Naive thymus-derived CD4-positive, alpha-beta T cell (primary cell): ENCODE data around the gene COP1. TPM values are rescaled to one million over a fixed set of nuclear protein-coding genes. Genes with fewer than 3 reads are reported as not detected.

Experiments
- ATAC-seq: fragments of 150-1000 bp; cut with Tn5 transposase; 2 replicates; pipeline ENCODE4 v1.10.0; 2021; ENCODE audit warnings: mild to moderate bottlenecking, moderate library complexity
- CTCF ChIA-PET: fragments of 350-600 bp; sonication (Branson Sonifier 250); formaldehyde crosslinking; loops from one replicate; lab custom pipeline; 2021; ENCODE audit warnings: antibody characterized with exemption; lab: Charles Lee
- POLR2A ChIA-PET: fragments of 350-600 bp; sonication (Branson Sonifier 250); formaldehyde crosslinking; loops from one replicate; lab custom pipeline; 2021; ENCODE audit warnings: antibody characterized with exemption, inconsistent platforms; lab: Charles Lee
- DNase-seq, 9 donors: peaks; one replicate each; pipeline versions ENCODE4 v3.0.0 to v3.0.0-alpha.2; 2020 to 2022; ENCODE audit warnings: mixed read lengths in 1 of 9
- H3K27ac ChIP-seq: one replicate; pipeline ENCODE4 v1.7.0; 2013; ENCODE audit warnings: mild to moderate bottlenecking, low read depth, low read length, moderate library complexity
- H3K27me3 ChIP-seq, 2 donors: one replicate each; pipeline ENCODE4 v1.7.0; 2013; ENCODE audit warnings: low read length in 2 of 2, mild to moderate bottlenecking in 2 of 2, moderate library complexity in 2 of 2; ENCODE audit not compliant: control insufficient read depth in 2 of 2, insufficient read depth in 2 of 2
- H3K36me3 ChIP-seq, 3 experiments: 1 replicate in 2 of 3; 2 replicates in 1 of 3; pipeline ENCODE4 v1.7.0; 2013; ENCODE audit warnings: low read length in 3 of 3, mild to moderate bottlenecking in 3 of 3, moderate library complexity in 1 of 3; ENCODE audit not compliant: insufficient read depth in 3 of 3, control insufficient read depth in 2 of 3
- H3K4me1 ChIP-seq, 2 donors: one replicate each; pipeline ENCODE4 v1.7.0; 2013; ENCODE audit warnings: low read length in 2 of 2, mild to moderate bottlenecking in 2 of 2, moderate library complexity in 1 of 2; ENCODE audit not compliant: control insufficient read depth in 2 of 2, insufficient read depth in 2 of 2
- H3K4me3 ChIP-seq: 2 replicates; pipeline ENCODE4 v1.7.0; 2013; ENCODE audit warnings: mild to moderate bottlenecking, low read length
- H3K9me3 ChIP-seq, 3 experiments: 1 replicate in 2 of 3; 2 replicates in 1 of 3; pipeline ENCODE4 v1.7.0; 2013; ENCODE audit warnings: low read length in 3 of 3; ENCODE audit not compliant: control insufficient read depth in 2 of 3
- H3K27ac Mint-ChIP-seq, 9 donors: one replicate each; pipeline ENCODE4 v1.8.0; 2020 to 2022; ENCODE audit warnings: mixed read lengths in 9 of 9, mild to moderate bottlenecking in 8 of 9, moderate library complexity in 5 of 9, inconsistent platforms in 2 of 9
- H3K27me3 Mint-ChIP-seq, 5 donors: one replicate each; pipeline ENCODE4 v1.8.0; 2021 to 2022; ENCODE audit warnings: mixed read lengths in 5 of 5, mild to moderate bottlenecking in 1 of 5
- H3K36me3 Mint-ChIP-seq, 5 donors: one replicate each; pipeline ENCODE4 v1.8.0; 2020 to 2022; ENCODE audit warnings: mixed read lengths in 5 of 5, mild to moderate bottlenecking in 3 of 5, inconsistent platforms in 1 of 5
- H3K4me1 Mint-ChIP-seq, 7 donors: one replicate each; pipeline ENCODE4 v1.8.0; 2020 to 2022; ENCODE audit warnings: mixed read lengths in 7 of 7, mild to moderate bottlenecking in 3 of 7, inconsistent platforms in 1 of 7
- H3K4me3 Mint-ChIP-seq, 10 donors: one replicate each; pipeline ENCODE4 v1.8.0; 2020 to 2022; ENCODE audit warnings: mild to moderate bottlenecking in 10 of 10, mixed read lengths in 10 of 10, moderate library complexity in 6 of 10, inconsistent platforms in 2 of 10
- H3K9me3 Mint-ChIP-seq, 11 donors: one replicate each; pipeline ENCODE4 v1.8.0; 2020 to 2022; ENCODE audit warnings: mixed read lengths in 11 of 11, mild to moderate bottlenecking in 4 of 11, inconsistent platforms in 1 of 11, moderate library complexity in 1 of 11
- intact Hi-C, 2 donors: fragments of 100-400 bp; cut with micrococcal nuclease; formaldehyde crosslinking; loops; one replicate each; pipeline ENCODE4 v1.15.1; 2023
- polyA plus RNA-seq, 2 donors: library from polyadenylated mRNA; unstranded; fragments of 300-500 nt; fragmentation: Illumina TruSeq; gene quantifications; one replicate each; pipeline ENCODE4 v1.2.3, GENCODE V29; 2021
- total RNA-seq, 6 experiments: library from RNA in 5 of 6; stranded (reverse) in 5 of 6; gene quantifications; 1 replicate in 5 of 6; 2 replicates in 1 of 6; pipeline ENCODE4 v1.2.3 and lab custom pipeline; 2021 to 2026

Gene COP1
- total and polyA plus RNA-seq, 7 experiments from 2014 or later: 39.1 to 57.0 (median 43.9) TPM

DNA sequence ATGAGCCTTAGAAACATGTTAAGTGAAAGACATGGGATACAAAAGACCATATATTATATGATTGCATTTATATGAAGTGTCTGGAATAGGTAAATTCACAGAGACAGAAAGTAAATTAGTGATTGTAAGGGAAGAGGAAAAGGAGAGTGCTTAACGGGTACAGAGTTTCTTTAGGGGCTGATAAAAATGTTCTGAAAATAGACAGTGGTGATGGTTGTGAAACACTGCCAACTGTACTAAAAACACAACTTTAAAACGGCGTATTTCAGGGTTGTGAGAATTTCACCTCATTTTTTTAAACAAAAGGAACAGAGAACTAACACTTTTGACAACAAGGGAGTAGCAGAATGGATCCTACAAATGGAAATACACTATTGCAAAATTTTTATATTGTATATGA lies 13.4 kb downstream of the COP1 start:
- POLR2A ChIA-PET: no interaction called here
- Mint-ChIP-seq H3K27ac (peak overlapping the region in 1 of 9 donors; percentile 13), H3K9me3 (peaks cover 0 to 11% (median 2%) of the 10 kb centered on the region in 11 donors), H3K36me3 (peaks cover 0 to 36% (median 15%) of the 10 kb centered on the region in 5 donors), H3K4me1 (peaks cover 44 to 96% (median 93%) of the 10 kb centered on the region in 7 donors), H3K27me3 (no peaks in the 10 kb centered on the region), H3K4me3 (peak overlapping the region in 3 of 10 donors; percentile 27 to 63 (median 46))
- no peaks in the 10 kb centered on the region for H3K36me3 ChIP-seq
- H3K27ac ChIP-seq: no peak overlapping the region
- DNase-seq: no peak
- no peaks in the 10 kb centered on the region for H3K27me3 ChIP-seq
- CTCF ChIA-PET: no interaction called here
- no peaks in the 10 kb centered on the region for H3K9me3 ChIP-seq
- intact Hi-C loops: no loop called here
- H3K4me1 ChIP-seq: peaks cover 9 to 12% of the 10 kb centered on the region in 2 donors
- no peak for ATAC-seq
- no peak overlapping the region for H3K4me3 ChIP-seq

- Histone ChIP-seq H3K36me3 (no peaks in the 10 kb centered on the region), H3K4me1 (peaks cover 12 to 17% of the 10 kb centered on the region in 2 donors), H3K9me3 (no peaks in the 10 kb centered on the region), H3K27ac (no peak overlapping the region), H3K4me3 (no peak overlapping the region), H3K27me3 (no peaks in the 10 kb centered on the region)
- CTCF ChIA-PET: no interaction called here
- H3K4me1 Mint-ChIP-seq: peaks cover 45 to 96% (median 92%) of the 10 kb centered on the region in 7 donors
- POLR2A ChIA-PET: no interaction called here
- peaks cover 0 to 11% (median 2%) of the 10 kb centered on the region in 11 donors for H3K9me3 Mint-ChIP-seq
- H3K4me3 Mint-ChIP-seq: peak overlapping the region in 3 of 10 donors; percentile 12 to 26 (median 23)
- no peaks in the 10 kb centered on the region for H3K27me3 Mint-ChIP-seq
- H3K27ac Mint-ChIP-seq: no peak overlapping the region
- ATAC-seq (no peak), DNase-seq (no peak)
- intact Hi-C loops: no loop called here
- H3K36me3 Mint-ChIP-seq: peaks cover 0 to 37% (median 12%) of the 10 kb centered on the region in 5 donors
These were observed 14.1 kb downstream of the COP1 start for GRCh38 chr1:176193023-176193422.

DNA sequence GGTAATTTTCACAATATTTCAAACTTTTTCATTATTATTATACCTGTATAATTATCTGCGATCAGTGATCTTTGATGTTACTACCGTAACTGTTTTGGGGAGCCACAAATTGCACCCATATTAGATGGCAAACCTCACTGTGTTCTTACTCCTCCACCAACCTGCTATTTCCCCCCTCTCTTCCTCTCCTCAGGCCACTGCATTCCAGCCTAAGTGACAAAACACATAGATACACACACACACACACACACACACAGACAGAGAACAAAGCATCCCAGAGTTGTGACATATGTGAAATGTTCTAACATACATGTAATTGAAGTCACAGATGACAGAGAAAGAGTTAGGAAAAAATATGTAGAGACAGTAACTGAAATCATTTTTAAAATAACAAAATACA lies 18.5 kb downstream of the COP1 start:
- ATAC-seq (no peak), DNase-seq (no peak)
- Mint-ChIP-seq H3K4me3 (peak overlapping the region in 6 of 10 donors; percentile 0 to 60 (median 4)), H3K36me3 (peaks cover 0 to 37% (median 13%) of the 10 kb centered on the region in 5 donors), H3K27ac (peak overlapping the region in 5 of 9 donors; percentile 13 to 76 (median 63)), H3K4me1 (peaks cover 36 to 84% (median 77%) of the 10 kb centered on the region in 7 donors), H3K9me3 (peaks cover 0 to 8% (median 2%) of the 10 kb centered on the region in 11 donors), H3K27me3 (no peaks in the 10 kb centered on the region)
- ChIA-PET POLR2A (no interaction called here), CTCF (interaction anchor here (0.6 kb wide), 1 partner anchor 91 kb away, joined by 3 read pairs; no protein-coding TSS in a partner anchor)
- no peak overlapping the region for H3K4me3 ChIP-seq
- H3K4me1 ChIP-seq: peaks cover 17 to 18% of the 10 kb centered on the region in 2 donors
- H3K27me3 ChIP-seq: no peaks in the 10 kb centered on the region
- no peak overlapping the region for H3K27ac ChIP-seq
- intact Hi-C loops: no loop called here
- H3K9me3 ChIP-seq: no peaks in the 10 kb centered on the region
- peaks cover 0 to 1% (median 0%) of the 10 kb centered on the region in 3 experiments for H3K36me3 ChIP-seq

DNA sequence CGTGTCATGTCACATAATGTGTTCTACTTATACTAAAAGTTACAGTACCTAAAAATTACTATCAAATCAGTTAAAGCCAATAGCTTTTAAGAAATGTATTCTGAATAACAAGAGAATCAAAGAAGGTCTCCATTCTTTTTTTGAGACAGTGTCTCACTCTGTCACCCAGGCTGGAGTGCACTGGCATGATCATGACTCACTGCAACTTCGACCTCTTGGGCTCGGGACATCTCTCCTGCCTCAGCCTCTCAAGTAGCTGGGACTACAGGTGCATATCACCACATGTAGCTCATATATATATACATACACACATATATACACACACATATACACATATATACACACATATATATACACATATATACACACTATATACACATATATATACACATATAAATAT lies 20.1 kb downstream of the COP1 start:
- Histone ChIP-seq H3K4me3 (no peak overlapping the region), H3K27ac (no peak overlapping the region), H3K36me3 (peaks cover 0 to 3% (median 0%) of the 10 kb centered on the region in 3 experiments), H3K27me3 (no peaks in the 10 kb centered on the region), H3K9me3 (no peaks in the 10 kb centered on the region), H3K4me1 (peaks cover 10 to 11% of the 10 kb centered on the region in 2 donors)
- Mint-ChIP-seq H3K27ac (peak overlapping the region in 1 of 9 donors; percentile 55), H3K27me3 (no peaks in the 10 kb centered on the region), H3K9me3 (peaks cover 0 to 6% (median 2%) of the 10 kb centered on the region in 11 donors), H3K36me3 (peaks cover 0 to 40% (median 17%) of the 10 kb centered on the region in 5 donors), H3K4me1 (peaks cover 28 to 74% (median 68%) of the 10 kb centered on the region in 7 donors), H3K4me3 (peak overlapping the region in 2 of 10 donors; percentile 2 to 8)
- intact Hi-C loops: no loop called here
- CTCF ChIA-PET: no interaction called here
- DNase-seq: no peak
- POLR2A ChIA-PET: interaction anchor here (0.7 kb wide), 1 partner anchor 18 kb away, joined by 3 read pairs; no protein-coding TSS in a partner anchor
- ATAC-seq: no peak

- no peak overlapping the region for H3K4me3 ChIP-seq
- Mint-ChIP-seq H3K36me3 (peaks cover 0 to 35% (median 20%) of the 10 kb centered on the region in 5 donors), H3K4me1 (peaks cover 18 to 64% (median 52%) of the 10 kb centered on the region in 7 donors), H3K9me3 (peaks cover 0 to 2% (median 0%) of the 10 kb centered on the region in 11 donors), H3K4me3 (no peak overlapping the region), H3K27me3 (no peaks in the 10 kb centered on the region), H3K27ac (no peak overlapping the region)
- no peaks in the 10 kb centered on the region for H3K9me3 ChIP-seq
- peaks cover 0 to 3% (median 0%) of the 10 kb centered on the region in 3 experiments for H3K36me3 ChIP-seq
- H3K4me1 ChIP-seq: peaks cover 8 to 9% of the 10 kb centered on the region in 2 donors
- intact Hi-C loops: loop anchor here in 1 of 2 donors (2.0 kb wide), 1 partner anchor 15 kb away; no protein-coding TSS in a partner anchor
- DNase-seq (no peak), ATAC-seq (no peak)
- H3K27me3 ChIP-seq: no peaks in the 10 kb centered on the region
- H3K27ac ChIP-seq: no peak overlapping the region
- CTCF ChIA-PET: no interaction called here
- POLR2A ChIA-PET: no interaction called here
These were observed 23.5 kb downstream of the COP1 start for GRCh38 chr1:176183618-176184017.

DNA sequence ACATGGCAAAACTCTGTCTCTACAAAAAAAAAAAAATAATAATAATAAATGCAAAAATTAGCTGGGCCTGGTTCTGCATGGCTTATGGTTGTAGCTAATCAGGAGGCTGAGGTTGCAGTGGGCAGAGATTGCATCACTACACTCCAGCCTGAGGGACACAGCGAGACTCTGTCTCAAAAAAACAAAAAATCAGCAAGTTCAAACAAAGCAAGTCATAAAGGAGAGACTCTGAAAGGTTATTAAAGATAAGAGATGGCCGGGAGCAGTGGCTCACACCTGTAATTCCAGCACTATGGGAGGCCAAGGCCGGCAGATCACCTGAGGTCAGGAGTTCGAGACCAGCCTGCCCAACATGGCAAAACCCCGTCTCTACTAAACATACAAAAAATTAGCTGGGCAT lies 28.8 kb downstream of the COP1 start:
- no peaks in the 10 kb centered on the region for H3K9me3 Mint-ChIP-seq
- H3K27ac Mint-ChIP-seq: peak overlapping the region in 5 of 9 donors; percentile 18 to 73 (median 42)
- no peaks in the 10 kb centered on the region for H3K27me3 Mint-ChIP-seq
- Histone ChIP-seq H3K27ac (no peak overlapping the region), H3K9me3 (no peaks in the 10 kb centered on the region), H3K36me3 (peaks cover 0 to 8% (median 4%) of the 10 kb centered on the region in 3 experiments), H3K4me3 (no peak overlapping the region), H3K4me1 (no peaks in the 10 kb centered on the region), H3K27me3 (no peaks in the 10 kb centered on the region)
- H3K36me3 Mint-ChIP-seq: peaks cover 4 to 56% (median 32%) of the 10 kb centered on the region in 5 donors
- ChIA-PET POLR2A (no interaction called here), CTCF (no interaction called here)
- H3K4me3 Mint-ChIP-seq: peak overlapping the region in 2 of 10 donors; percentile 13 to 40
- no peak for DNase-seq
- peaks cover 13 to 56% (median 41%) of the 10 kb centered on the region in 7 donors for H3K4me1 Mint-ChIP-seq
- ATAC-seq: no peak
- intact Hi-C loops: no loop called here
